Lung (tissue), 12 donors: Measurements from ENCODE around the gene C4orf17. TPM values are rescaled to one million over a fixed set of nuclear protein-coding genes. Genes with fewer than 3 reads are reported as not detected.

Experiments
- ATAC-seq: fragments of 200-7000 bp; cut with Tn5 transposase; one replicate; pipeline ENCODE4 v1.9.1; 2020; ENCODE audit warnings: moderate number of reproducible peaks; ENCODE audit not compliant: insufficient read depth, low FRiP score
- DNase-seq, 3 donors: peaks; one replicate each; pipeline ENCODE4 v3.0.0-alpha.2; 2013 to 2017
- H3K27ac ChIP-seq, 2 donors: one replicate each; pipeline ENCODE4 v1.5.1; 2013; ENCODE audit warnings: mild to moderate bottlenecking in 2 of 2, moderate library complexity in 2 of 2, control low read depth in 1 of 2, inconsistent platforms in 1 of 2, low read depth in 1 of 2, low read length in 1 of 2
- H3K27me3 ChIP-seq, 3 donors: one replicate each; pipeline ENCODE4 v1.5.1; 2013; ENCODE audit warnings: low read length in 2 of 3; ENCODE audit not compliant: control insufficient read depth in 3 of 3, insufficient read depth in 3 of 3
- H3K36me3 ChIP-seq, 4 donors: one replicate each; pipeline ENCODE4 v1.5.1; 2013; ENCODE audit warnings: low read length in 4 of 4, mild to moderate bottlenecking in 1 of 4, moderate library complexity in 1 of 4; ENCODE audit not compliant: control insufficient read depth in 4 of 4, insufficient read depth in 4 of 4
- H3K4me1 ChIP-seq, 5 donors: one replicate each; pipeline ENCODE4 v1.5.1; 2013; ENCODE audit warnings: low read length in 5 of 5, mild to moderate bottlenecking in 2 of 5, moderate library complexity in 1 of 5; ENCODE audit not compliant: control insufficient read depth in 5 of 5, insufficient read depth in 5 of 5
- H3K4me3 ChIP-seq: one replicate; pipeline ENCODE4 v1.5.1; 2013; ENCODE audit warnings: mild to moderate bottlenecking, control low read depth, moderate library complexity
- H3K9ac ChIP-seq, 2 donors: one replicate each; pipeline ENCODE4 v1.5.1; 2013; ENCODE audit warnings: low read length in 2 of 2, control low read depth in 1 of 2; ENCODE audit not compliant: insufficient read depth in 1 of 2
- H3K9me3 ChIP-seq, 4 donors: one replicate each; pipeline ENCODE4 v1.5.1; 2013; ENCODE audit warnings: low read length in 3 of 4, mild to moderate bottlenecking in 1 of 4, moderate library complexity in 1 of 4; ENCODE audit not compliant: control insufficient read depth in 4 of 4, insufficient read depth in 3 of 4
- CTCF ChIP-seq: IDR thresholded peaks from 2 replicates; pipeline ENCODE4 v1.5.1; 2012; ENCODE audit warnings: mild to moderate bottlenecking; ENCODE audit errors: control extremely low read depth, extremely low read depth
- WGBS, 2 donors: extraction: QIAGEN DNeasy Blood & Tissue Kit; methylation state at CpG; one replicate each; pipeline ENCODE4 v1.1.7; 2013; 5-methylcytosine and 5-hydroxymethylcytosine counted together
- polyA plus RNA-seq, 2 donors: library from polyadenylated mRNA; stranded (reverse); fragments of 200-250 nt; gene quantifications; one replicate each; pipeline ENCODE4 v1.2.1, GENCODE V29; 2013
- total RNA-seq, 2 donors: library from RNA; depleted of rRNA in 1 of 2; stranded (reverse); fragments of >200 nt in 1 of 2; gene quantifications; one replicate each; pipeline ENCODE4 v1.2.1, GENCODE V29; 2014 to 2021
- donor health status: control.
- donor health status: control.
- donor health status: Bipolar disorder and iron deficiency.
- donor health status: healthy.
- donor health status: DM: yes; HTN: yes; CAD: no.

Gene C4orf17
- total and polyA plus RNA-seq, 4 donors: not detected

- 64 to 74% methylated on average over 4 of the region's 4 CpGs for WGBS, 2 donors
- no peak for ATAC-seq
Measured at GRCh38 chr4:99490286-99490685, 20.5 kb upstream of the C4orf17 start.

GRCh38 chr4:99504804-99505502, 5.9 kb upstream of the C4orf17 start:
- WGBS, 2 donors: 73 to 86% methylated on average over 3 of the region's 3 CpGs
- ATAC-seq (no peak), DNase-seq (peak in 1 of 3 donors; percentile 17)
- no peak overlapping the region for H3K4me3 ChIP-seq
- no peak for TF ChIP-seq CTCF
- H3K9me3 ChIP-seq: peaks cover 0 to 9% (median 3%) of the 10 kb centered on the region in 4 donors
- no peaks in the 10 kb centered on the region for H3K36me3 ChIP-seq
- no peaks in the 10 kb centered on the region for H3K4me1 ChIP-seq
- H3K27ac ChIP-seq: no peak overlapping the region
- H3K9ac ChIP-seq: no peak overlapping the region
- H3K27me3 ChIP-seq: no peaks in the 10 kb centered on the region

More at GRCh38 chr4:99490286-99490685, 20.5 kb upstream of the C4orf17 start:
- peak in 2 of 3 donors; percentile 14 to 25 for DNase-seq
- H3K27ac ChIP-seq: no peak overlapping the region
- H3K4me1 ChIP-seq: no peaks in the 10 kb centered on the region
- no peak overlapping the region for H3K9ac ChIP-seq
- no peaks in the 10 kb centered on the region for H3K36me3 ChIP-seq
- no peak overlapping the region for H3K4me3 ChIP-seq
- peaks cover 0 to 17% (median 7%) of the 10 kb centered on the region in 4 donors for H3K9me3 ChIP-seq
- no peaks in the 10 kb centered on the region for H3K27me3 ChIP-seq
- TF ChIP-seq CTCF: no peak

- Histone ChIP-seq H3K27ac (no peak overlapping the region), H3K9ac (no peak overlapping the region), H3K4me1 (no peaks in the 10 kb centered on the region), H3K4me3 (no peak overlapping the region), H3K9me3 (peaks cover 0 to 9% (median 3%) of the 10 kb centered on the region in 4 donors), H3K36me3 (no peaks in the 10 kb centered on the region), H3K27me3 (no peaks in the 10 kb centered on the region)
- no peak for TF ChIP-seq CTCF
- peak in 1 of 3 donors; percentile 17 for DNase-seq
- WGBS, 2 donors: 55 to 62% methylated on average over 2 of the region's 2 CpGs
- ATAC-seq: no peak
Measured at GRCh38 chr4:99506781-99507180, 4.0 kb upstream of the C4orf17 start.

GRCh38 chr4:99507349-99507748, 3.5 kb upstream of the C4orf17 start:
- DNase-seq (no peak), ATAC-seq (no peak)
- Histone ChIP-seq H3K36me3 (no peaks in the 10 kb centered on the region), H3K4me1 (no peaks in the 10 kb centered on the region), H3K9ac (no peak overlapping the region), H3K27me3 (no peaks in the 10 kb centered on the region), H3K27ac (no peak overlapping the region), H3K9me3 (peaks cover 0 to 9% (median 3%) of the 10 kb centered on the region in 4 donors), H3K4me3 (no peak overlapping the region)
- 81 to 86% methylated on average over 1 of the region's 1 CpG for WGBS, 2 donors
- TF ChIP-seq CTCF: no peak
